Osteoblast (primary cell): ENCODE measurements around the gene VMAC. TPM values are rescaled to one million over a fixed set of nuclear protein-coding genes. Genes with fewer than 3 reads are reported as not detected.
"Not testable (repeated sequence)": the region's sequence is repeated elsewhere in the genome, so short reads cannot be mapped to it uniquely, and the experiment has no call there.

Source experiments
- DNase-seq: peaks from one replicate; pipeline ENCODE4 v3.0.0; 2011; ENCODE audit warnings: low spot score, mixed read lengths; ENCODE audit not compliant: insufficient read length; ENCODE audit errors: missing footprints
- H2AFZ ChIP-seq: 2 replicates; pipeline ENCODE4 v1.6.0; 2011; ENCODE audit warnings: mild to moderate bottlenecking, low read length
- H3K27ac ChIP-seq: 2 replicates; pipeline ENCODE4 v1.5.1; 2011; ENCODE audit warnings: mild to moderate bottlenecking, low read depth, low read length, moderate library complexity
- H3K27me3 ChIP-seq: 2 replicates; pipeline ENCODE4 v1.6.0; 2012; ENCODE audit warnings: mild to moderate bottlenecking, control low read depth, inconsistent platforms, low read length, moderate library complexity; ENCODE audit not compliant: insufficient read depth
- H3K36me3 ChIP-seq: 2 replicates; pipeline ENCODE4 v1.5.1; 2011; ENCODE audit warnings: mild to moderate bottlenecking, low read length, control low read depth, moderate library complexity; ENCODE audit not compliant: insufficient read depth
- H3K4me1 ChIP-seq: 2 replicates; pipeline ENCODE4 v1.5.1; 2011; ENCODE audit warnings: mild to moderate bottlenecking, low read length, control low read depth, moderate library complexity; ENCODE audit not compliant: insufficient read depth
- H3K4me2 ChIP-seq: 2 replicates; pipeline ENCODE4 v1.6.0; 2011; ENCODE audit warnings: mild to moderate bottlenecking, low read length; ENCODE audit not compliant: insufficient read depth
- H3K4me3 ChIP-seq: fragments of 200-600 bp; sonication (generic); 3 replicates; pipeline ENCODE4 v1.5.1; 2012; ENCODE audit warnings: mild to moderate bottlenecking, low read length, inconsistent platforms; ENCODE audit not compliant: insufficient read depth
- H3K79me2 ChIP-seq: 2 replicates; pipeline ENCODE4 v1.6.0; 2012; ENCODE audit warnings: mild to moderate bottlenecking, low read length, control low read depth, inconsistent platforms; ENCODE audit not compliant: insufficient read depth
- H3K9me3 ChIP-seq: 2 replicates; pipeline ENCODE4 v1.5.1; 2011; ENCODE audit warnings: low read depth, low read length, control low read depth
- H4K20me1 ChIP-seq: 2 replicates; pipeline ENCODE4 v1.6.0; 2012; ENCODE audit warnings: mild to moderate bottlenecking, low read length, control low read depth; ENCODE audit not compliant: insufficient read depth
- CTCF ChIP-seq: IDR thresholded peaks from 2 replicates; pipeline ENCODE4 v1.5.1; 2011; ENCODE audit warnings: mild to moderate bottlenecking, low read depth, low read length, moderate library complexity; ENCODE audit errors: extremely low read depth
- total RNA-seq: library from RNA; depleted of rRNA; stranded (reverse); fragments of >200 nt; gene quantifications from 2 replicates; pipeline ENCODE4 v1.2.3, GENCODE V29; 2012

VMAC gene
- total RNA-seq = 12.3 and 12.7 TPM in 2 replicates

GRCh38 chr19:5904352-5905113, at the start of gene VMAC:
TSS of gene VMAC (plus strand) at chr19:5904872. CDS start at chr19:5904891, 19 bp downstream.
- peak; percentile 100 for DNase-seq
- Histone ChIP-seq H3K4me3 (peak within 1 kb of the TSS; percentile 97), H3K79me2 (peaks cover 39% of the 10 kb centered on the region), H2AFZ (peak within 1 kb of the TSS; percentile 92), H3K36me3 (peaks cover 4% of the 10 kb centered on the region), H3K27ac (peak within 1 kb of the TSS; percentile 94), H4K20me1 (peaks cover 25% of the 10 kb centered on the region), H3K27me3 (no peaks in the 10 kb centered on the region), H3K4me1 (peaks cover 20% of the 10 kb centered on the region), H3K9me3 (no peaks in the 10 kb centered on the region), H3K4me2 (peak within 1 kb of the TSS; percentile 86)
- TF ChIP-seq CTCF = no peak

GRCh38 chr19:5855151-5855550, 49.5 kb upstream of the VMAC start:
- not testable (repeated sequence) for H3K36me3 ChIP-seq, H4K20me1 ChIP-seq, H2AFZ ChIP-seq, H3K27ac ChIP-seq, DNase-seq, H3K4me2 ChIP-seq, H3K79me2 ChIP-seq, H3K4me3 ChIP-seq, H3K9me3 ChIP-seq, H3K4me1 ChIP-seq
- H3K27me3 ChIP-seq = peaks cover 32% of the 10 kb centered on the region

GRCh38 chr19:5857203-5858081, 47.2 kb upstream of the VMAC start:
- no peak for TF ChIP-seq CTCF
- no peaks in the 10 kb centered on the region for H3K9me3 ChIP-seq
- H3K27ac ChIP-seq = no peak overlapping the region
- H3K4me2 ChIP-seq = no peak overlapping the region
- H2AFZ ChIP-seq = no peak overlapping the region
- H3K36me3 ChIP-seq = no peaks in the 10 kb centered on the region
- H3K27me3 ChIP-seq = peaks cover 29% of the 10 kb centered on the region
- H3K4me3 ChIP-seq = no peak overlapping the region
- no peaks in the 10 kb centered on the region for H3K79me2 ChIP-seq
- no peaks in the 10 kb centered on the region for H3K4me1 ChIP-seq
- H4K20me1 ChIP-seq = no peaks in the 10 kb centered on the region
- DNase-seq = no peak

- Histone ChIP-seq H3K27ac (no peak overlapping the region), H3K27me3 (no peaks in the 10 kb centered on the region), H3K4me2 (no peak overlapping the region), H2AFZ (no peak overlapping the region), H4K20me1 (no peaks in the 10 kb centered on the region), H3K79me2 (no peaks in the 10 kb centered on the region), H3K9me3 (no peaks in the 10 kb centered on the region), H3K4me1 (no peaks in the 10 kb centered on the region), H3K36me3 (no peaks in the 10 kb centered on the region), H3K4me3 (no peak overlapping the region)
- DNase-seq = peak; percentile 36
- no peak for TF ChIP-seq CTCF
These were observed 41.5 kb upstream of the VMAC start for GRCh38 chr19:5863030-5863665.
